Ishikawa (cell line): ENCODE measurements around the gene HAPSTR1.

Experiments used
- CEBPB ChIP-seq: IDR thresholded peaks from 2 replicates; pipeline ENCODE4 v1.6.1; 2012
- CREB1 ChIP-seq: IDR thresholded peaks from 2 replicates; pipeline ENCODE4 v1.6.1; 2012; ENCODE audit warnings: low read depth
- EGR1 ChIP-seq: IDR thresholded peaks from 2 replicates; pipeline ENCODE4 v1.6.1; 2012
- EP300 ChIP-seq: IDR thresholded peaks from 2 replicates; pipeline ENCODE4 v1.6.1; 2012; ENCODE audit warnings: borderline replicate concordance
- FOXM1 ChIP-seq: IDR thresholded peaks from 2 replicates; pipeline ENCODE4 v1.6.1; 2012; ENCODE audit warnings: low read depth, borderline replicate concordance
- MAX ChIP-seq: IDR thresholded peaks from 2 replicates; pipeline ENCODE4 v1.6.1; 2012
- NFIC ChIP-seq: IDR thresholded peaks from 2 replicates; pipeline ENCODE4 v1.6.1; 2012
- RAD21 ChIP-seq: IDR thresholded peaks from 2 replicates; pipeline ENCODE4 v1.6.1; 2012; ENCODE audit warnings: low read depth
- TAF1 ChIP-seq: IDR thresholded peaks from 2 replicates; pipeline ENCODE4 v1.6.1; 2012; ENCODE audit warnings: low read depth, mild to moderate bottlenecking
- TCF12 ChIP-seq: IDR thresholded peaks from 2 replicates; pipeline ENCODE4 v1.6.1; 2012; ENCODE audit warnings: low read depth
- TEAD4 ChIP-seq: IDR thresholded peaks from 2 replicates; pipeline ENCODE4 v1.6.1; 2012
- YY1 ChIP-seq: IDR thresholded peaks from 2 replicates; pipeline ENCODE4 v1.6.1; 2012; ENCODE audit warnings: low read depth
- ZBTB7A ChIP-seq: IDR thresholded peaks from 2 replicates; pipeline ENCODE4 v1.6.1; 2012; ENCODE audit warnings: low read depth
- TF ChIP-seq, protein P1 (sequence below): IDR thresholded peaks from 2 replicates; pipeline ENCODE4 v1.6.1; 2012
- TF ChIP-seq, protein P2 (sequence below): IDR thresholded peaks from 2 replicates; pipeline ENCODE4 v1.6.1; 2012; ENCODE audit warnings: low read depth, mild to moderate bottlenecking

Gene HAPSTR1

GRCh38 chr16:9102943-9103342 lies 11.5 kb downstream of the HAPSTR1 start:
- TF ChIP-seq ZBTB7A, result no peak
- no peak for TF ChIP-seq TCF12
- no peak for TF ChIP-seq CREB1
- TF ChIP-seq FOXM1, result no peak
- no peak for TF ChIP-seq EP300
- TF ChIP-seq, protein P1, sequence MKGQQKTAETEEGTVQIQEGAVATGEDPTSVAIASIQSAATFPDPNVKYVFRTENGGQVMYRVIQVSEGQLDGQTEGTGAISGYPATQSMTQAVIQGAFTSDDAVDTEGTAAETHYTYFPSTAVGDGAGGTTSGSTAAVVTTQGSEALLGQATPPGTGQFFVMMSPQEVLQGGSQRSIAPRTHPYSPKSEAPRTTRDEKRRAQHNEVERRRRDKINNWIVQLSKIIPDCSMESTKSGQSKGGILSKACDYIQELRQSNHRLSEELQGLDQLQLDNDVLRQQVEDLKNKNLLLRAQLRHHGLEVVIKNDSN, result no peak
- no peak for TF ChIP-seq CEBPB
- no peak for TF ChIP-seq TEAD4
- TF ChIP-seq TAF1, result no peak
- TF ChIP-seq NFIC, result no peak
- TF ChIP-seq MAX, result no peak
- no peak for TF ChIP-seq YY1
- TF ChIP-seq, protein P2, sequence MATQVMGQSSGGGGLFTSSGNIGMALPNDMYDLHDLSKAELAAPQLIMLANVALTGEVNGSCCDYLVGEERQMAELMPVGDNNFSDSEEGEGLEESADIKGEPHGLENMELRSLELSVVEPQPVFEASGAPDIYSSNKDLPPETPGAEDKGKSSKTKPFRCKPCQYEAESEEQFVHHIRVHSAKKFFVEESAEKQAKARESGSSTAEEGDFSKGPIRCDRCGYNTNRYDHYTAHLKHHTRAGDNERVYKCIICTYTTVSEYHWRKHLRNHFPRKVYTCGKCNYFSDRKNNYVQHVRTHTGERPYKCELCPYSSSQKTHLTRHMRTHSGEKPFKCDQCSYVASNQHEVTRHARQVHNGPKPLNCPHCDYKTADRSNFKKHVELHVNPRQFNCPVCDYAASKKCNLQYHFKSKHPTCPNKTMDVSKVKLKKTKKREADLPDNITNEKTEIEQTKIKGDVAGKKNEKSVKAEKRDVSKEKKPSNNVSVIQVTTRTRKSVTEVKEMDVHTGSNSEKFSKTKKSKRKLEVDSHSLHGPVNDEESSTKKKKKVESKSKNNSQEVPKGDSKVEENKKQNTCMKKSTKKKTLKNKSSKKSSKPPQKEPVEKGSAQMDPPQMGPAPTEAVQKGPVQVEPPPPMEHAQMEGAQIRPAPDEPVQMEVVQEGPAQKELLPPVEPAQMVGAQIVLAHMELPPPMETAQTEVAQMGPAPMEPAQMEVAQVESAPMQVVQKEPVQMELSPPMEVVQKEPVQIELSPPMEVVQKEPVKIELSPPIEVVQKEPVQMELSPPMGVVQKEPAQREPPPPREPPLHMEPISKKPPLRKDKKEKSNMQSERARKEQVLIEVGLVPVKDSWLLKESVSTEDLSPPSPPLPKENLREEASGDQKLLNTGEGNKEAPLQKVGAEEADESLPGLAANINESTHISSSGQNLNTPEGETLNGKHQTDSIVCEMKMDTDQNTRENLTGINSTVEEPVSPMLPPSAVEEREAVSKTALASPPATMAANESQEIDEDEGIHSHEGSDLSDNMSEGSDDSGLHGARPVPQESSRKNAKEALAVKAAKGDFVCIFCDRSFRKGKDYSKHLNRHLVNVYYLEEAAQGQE, result no peak
- no peak for TF ChIP-seq RAD21

DNA sequence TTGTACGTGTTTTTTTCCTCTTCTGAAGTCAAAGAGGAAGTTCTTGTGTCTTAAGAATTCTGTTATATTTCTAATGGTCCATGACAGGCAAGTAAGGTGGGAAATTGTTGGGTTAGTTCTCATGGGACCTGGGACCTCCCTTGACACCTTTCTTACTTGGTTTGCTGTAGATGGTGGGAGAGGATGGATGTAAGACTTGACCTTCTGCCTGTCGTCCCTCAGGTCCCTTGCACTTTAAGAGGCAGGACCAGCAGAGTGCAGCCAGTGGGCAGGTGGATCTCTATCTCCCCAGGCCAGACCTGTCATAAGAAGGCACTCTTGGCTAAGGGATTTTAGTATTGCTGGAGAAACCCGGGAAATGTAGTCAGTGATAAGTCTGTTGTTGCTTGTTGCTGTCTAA lies 12.1 kb downstream of the HAPSTR1 start:
- TF ChIP-seq ZBTB7A (no peak), YY1 (no peak), NFIC (no peak), MAX (no peak), TAF1 (no peak), EGR1 (no peak), TEAD4 (no peak), CEBPB (no peak), TCF12 (no peak), FOXM1 (no peak), CREB1 (no peak)
- TF ChIP-seq, protein P2, result no peak

- TF ChIP-seq MAX (no peak), CREB1 (no peak), EP300 (no peak), NFIC (no peak), TEAD4 (no peak), TAF1 (no peak), TCF12 (no peak), FOXM1 (no peak)
These were observed 13.7 kb downstream of the HAPSTR1 start for GRCh38 chr16:9105189-9105588.

DNA sequence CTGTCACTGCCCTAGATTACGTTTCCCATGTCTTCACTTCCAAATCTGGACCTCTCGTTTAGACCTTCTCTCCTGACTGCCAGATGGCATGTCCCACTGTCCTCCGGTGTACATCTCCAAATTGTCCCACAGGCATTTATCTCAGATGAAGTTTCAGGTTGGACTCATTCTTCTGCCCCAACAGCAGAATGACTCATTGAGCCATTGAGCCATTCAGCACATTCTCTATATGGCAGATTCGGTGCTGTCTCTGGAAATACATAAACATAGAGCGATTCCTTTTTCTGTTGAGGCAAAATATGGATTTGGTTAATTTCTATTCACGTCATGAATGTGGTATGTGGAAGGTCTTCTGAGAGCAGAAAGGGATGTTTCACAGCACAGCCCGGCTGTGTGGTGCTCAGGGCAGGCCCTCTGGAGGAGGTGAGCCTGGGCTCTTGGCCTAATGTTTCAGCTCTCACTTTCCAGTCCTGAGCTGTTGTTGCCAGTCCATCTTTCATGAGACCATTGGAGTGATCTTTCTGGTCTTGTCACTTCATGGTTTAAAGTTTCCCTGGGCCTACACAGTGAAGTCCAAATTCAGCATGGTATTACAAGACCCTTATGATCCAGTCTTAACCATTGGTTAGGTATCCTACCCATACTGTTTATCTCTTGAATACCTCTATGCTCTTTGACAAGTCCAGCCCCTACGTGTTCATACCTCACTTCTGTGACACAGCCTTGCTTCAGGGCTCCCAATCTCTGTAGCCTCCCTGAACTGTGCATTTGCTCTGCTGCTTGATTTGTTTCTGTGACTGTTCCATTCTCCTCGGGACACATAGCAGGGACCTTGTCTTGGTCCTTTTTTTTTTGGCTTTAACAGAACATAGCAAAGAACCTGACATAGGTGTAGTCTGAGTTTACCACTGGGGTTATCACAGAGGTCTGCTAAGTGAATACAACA lies 15.9 kb downstream of the HAPSTR1 start:
- TF ChIP-seq EP300 (no peak), TCF12 (no peak), EGR1 (no peak), ZBTB7A (no peak), TEAD4 (no peak)
- TF ChIP-seq, protein P2, result no peak

DNA sequence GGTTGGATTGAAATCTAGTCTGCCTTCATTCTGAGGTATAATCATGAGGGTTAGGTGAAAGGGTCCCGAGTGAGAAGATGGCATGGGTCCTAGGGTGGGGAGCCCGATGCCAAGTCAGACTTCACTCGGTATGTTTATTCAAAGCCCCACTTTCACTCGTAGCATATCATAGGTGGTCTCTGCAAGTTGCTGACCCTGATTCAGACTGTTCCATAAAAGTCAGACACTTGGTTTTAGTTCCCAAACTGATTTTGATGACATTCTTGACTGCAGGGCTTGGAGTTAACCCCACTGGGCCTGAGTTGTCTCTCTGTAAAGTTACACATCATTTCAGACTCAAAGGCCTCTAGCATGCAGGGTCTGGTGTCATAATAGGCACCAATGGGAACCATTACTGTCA lies 17.8 kb downstream of the HAPSTR1 start:
- TF ChIP-seq, protein P2, result no peak
- TF ChIP-seq MAX (no peak), FOXM1 (no peak), EP300 (no peak), ZBTB7A (no peak), NFIC (no peak), EGR1 (no peak), TCF12 (no peak), CREB1 (no peak), YY1 (no peak), TAF1 (no peak), TEAD4 (no peak)
- TF ChIP-seq, protein P1, result no peak
